Skeletal muscle tissue (tissue), 4 donors: ENCODE results near the gene FBXW11. TPM values are rescaled to one million over a fixed set of nuclear protein-coding genes. Genes with fewer than 3 reads are reported as not detected.
"Not testable (repeated sequence)": the region's sequence is repeated elsewhere in the genome, so short reads cannot be mapped to it uniquely, and the experiment has no call there.

Source experiments
- H3K27ac ChIP-seq: one replicate; pipeline ENCODE4 v1.7.0; 2013; ENCODE audit warnings: mild to moderate bottlenecking, low read depth, low read length, inconsistent platforms
- H3K27me3 ChIP-seq, 3 donors: one replicate each; pipeline ENCODE4 v1.7.0; 2013; ENCODE audit warnings: low read length in 3 of 3; ENCODE audit not compliant: control insufficient read depth in 3 of 3, insufficient read depth in 3 of 3
- H3K36me3 ChIP-seq, 3 donors: one replicate each; pipeline ENCODE4 v1.7.0; 2013; ENCODE audit warnings: low read length in 3 of 3; ENCODE audit not compliant: control insufficient read depth in 3 of 3, insufficient read depth in 3 of 3
- H3K4me1 ChIP-seq, 3 donors: one replicate each; pipeline ENCODE4 v1.7.0; 2013; ENCODE audit warnings: low read length in 3 of 3, mild to moderate bottlenecking in 3 of 3; ENCODE audit not compliant: control insufficient read depth in 3 of 3, insufficient read depth in 3 of 3
- H3K4me3 ChIP-seq, 3 donors: one replicate each; pipeline ENCODE4 v1.7.0; 2013; ENCODE audit warnings: low read length in 3 of 3
- H3K9ac ChIP-seq, 3 donors: one replicate each; pipeline ENCODE4 v1.7.0; 2013; ENCODE audit warnings: low read length in 3 of 3, mild to moderate bottlenecking in 3 of 3, moderate library complexity in 2 of 3, low read depth in 1 of 3
- H3K9me3 ChIP-seq, 3 donors: one replicate each; pipeline ENCODE4 v1.7.0; 2013; ENCODE audit warnings: low read length in 3 of 3; ENCODE audit not compliant: control insufficient read depth in 3 of 3
- total RNA-seq: library from RNA; depleted of rRNA; stranded (reverse); fragments of >200 nt; gene quantifications from one replicate; pipeline ENCODE4 v1.2.3, GENCODE V29; 2014
- donor health status: Osteomylitis.

The FBXW11 gene
- total RNA-seq, 1 donor from 2014 or later = 60.5 TPM

- not testable (repeated sequence) for H3K9ac ChIP-seq, H3K4me1 ChIP-seq, H3K27me3 ChIP-seq, H3K27ac ChIP-seq, H3K4me3 ChIP-seq, H3K9me3 ChIP-seq, H3K36me3 ChIP-seq
Observed at GRCh38 chr5:171977244-171977950, 29.0 kb downstream of the FBXW11 start.

GRCh38 chr5:171975877-171976667 lies 30.4 kb downstream of the FBXW11 start:
- H3K4me1 ChIP-seq = no peaks in the 10 kb centered on the region
- H3K27me3 ChIP-seq = no peaks in the 10 kb centered on the region
- no peaks in the 10 kb centered on the region for H3K36me3 ChIP-seq
- H3K9me3 ChIP-seq = peaks cover 0 to 2% (median 0%) of the 10 kb centered on the region in 3 donors
- no peak overlapping the region for H3K9ac ChIP-seq
- no peak overlapping the region for H3K4me3 ChIP-seq
- H3K27ac ChIP-seq = no peak overlapping the region

- no peak overlapping the region for H3K4me3 ChIP-seq
- H3K27ac ChIP-seq = no peak overlapping the region
- H3K9ac ChIP-seq = no peak overlapping the region
Observed at GRCh38 chr5:171975262-171975876, 31.1 kb downstream of the FBXW11 start.

GRCh38 chr5:171970826-171971225 lies 35.6 kb downstream of the FBXW11 start:
- H3K27ac ChIP-seq = no peak overlapping the region
- no peak overlapping the region for H3K9ac ChIP-seq
- no peak overlapping the region for H3K4me3 ChIP-seq
- H3K36me3 ChIP-seq = no peaks in the 10 kb centered on the region
- no peaks in the 10 kb centered on the region for H3K9me3 ChIP-seq
- H3K4me1 ChIP-seq = peaks cover 5 to 13% (median 9%) of the 10 kb centered on the region in 3 donors
- H3K27me3 ChIP-seq = no peaks in the 10 kb centered on the region

More at GRCh38 chr5:171975262-171975876, 31.1 kb downstream of the FBXW11 start:
- Histone ChIP-seq H3K4me1 (no peaks in the 10 kb centered on the region), H3K36me3 (no peaks in the 10 kb centered on the region), H3K9me3 (no peaks in the 10 kb centered on the region), H3K27me3 (no peaks in the 10 kb centered on the region)

- Histone ChIP-seq H3K9me3 (no peaks in the 10 kb centered on the region), H3K27ac (no peak overlapping the region), H3K9ac (no peak overlapping the region), H3K4me1 (peaks cover 8 to 16% (median 9%) of the 10 kb centered on the region in 3 donors), H3K4me3 (no peak overlapping the region), H3K27me3 (no peaks in the 10 kb centered on the region), H3K36me3 (no peaks in the 10 kb centered on the region)
Observed at GRCh38 chr5:171969288-171969880, 37.1 kb downstream of the FBXW11 start.

GRCh38 chr5:171968531-171968930 lies 37.9 kb downstream of the FBXW11 start:
- no peaks in the 10 kb centered on the region for H3K36me3 ChIP-seq
- no peak overlapping the region for H3K4me3 ChIP-seq
- no peaks in the 10 kb centered on the region for H3K9me3 ChIP-seq
- H3K9ac ChIP-seq = no peak overlapping the region
- no peak overlapping the region for H3K27ac ChIP-seq
- no peaks in the 10 kb centered on the region for H3K27me3 ChIP-seq
- peaks cover 8 to 23% (median 9%) of the 10 kb centered on the region in 3 donors for H3K4me1 ChIP-seq

GRCh38 chr5:171966964-171967363 lies 39.5 kb downstream of the FBXW11 start:
- Histone ChIP-seq H3K4me3 (no peak overlapping the region), H3K9me3 (no peaks in the 10 kb centered on the region), H3K36me3 (no peaks in the 10 kb centered on the region), H3K4me1 (peaks cover 8 to 26% (median 13%) of the 10 kb centered on the region in 3 donors), H3K27ac (no peak overlapping the region), H3K9ac (no peak overlapping the region), H3K27me3 (no peaks in the 10 kb centered on the region)

- H3K9ac ChIP-seq = no peak overlapping the region
- H3K4me1 ChIP-seq = peaks cover 8 to 26% (median 13%) of the 10 kb centered on the region in 3 donors
- H3K27ac ChIP-seq = no peak overlapping the region
- H3K27me3 ChIP-seq = no peaks in the 10 kb centered on the region
- H3K4me3 ChIP-seq = no peak overlapping the region
- H3K36me3 ChIP-seq = no peaks in the 10 kb centered on the region
- H3K9me3 ChIP-seq = no peaks in the 10 kb centered on the region
Observed at GRCh38 chr5:171966270-171966669, 40.2 kb downstream of the FBXW11 start.

GRCh38 chr5:171965745-171966144 lies 40.7 kb downstream of the FBXW11 start:
- H3K4me3 ChIP-seq = no peak overlapping the region
- H3K36me3 ChIP-seq = no peaks in the 10 kb centered on the region
- H3K27me3 ChIP-seq = no peaks in the 10 kb centered on the region
- H3K4me1 ChIP-seq = peaks cover 11 to 29% (median 13%) of the 10 kb centered on the region in 3 donors
- no peaks in the 10 kb centered on the region for H3K9me3 ChIP-seq
- H3K27ac ChIP-seq = no peak overlapping the region
- no peak overlapping the region for H3K9ac ChIP-seq
